NCI-H1105 treated with DMSO at 0.1 percent for 48 hours (cell line): ENCODE results near the gene PLA2G6.
"Not testable (repeated sequence)": the region's sequence is repeated elsewhere in the genome, so short reads cannot be mapped to it uniquely, and the experiment has no call there.

Experiments
- DNase-seq: peaks from one replicate; lab custom pipeline; 2025; lab: John Stamatoyannopoulos, UW

Gene PLA2G6

DNA sequence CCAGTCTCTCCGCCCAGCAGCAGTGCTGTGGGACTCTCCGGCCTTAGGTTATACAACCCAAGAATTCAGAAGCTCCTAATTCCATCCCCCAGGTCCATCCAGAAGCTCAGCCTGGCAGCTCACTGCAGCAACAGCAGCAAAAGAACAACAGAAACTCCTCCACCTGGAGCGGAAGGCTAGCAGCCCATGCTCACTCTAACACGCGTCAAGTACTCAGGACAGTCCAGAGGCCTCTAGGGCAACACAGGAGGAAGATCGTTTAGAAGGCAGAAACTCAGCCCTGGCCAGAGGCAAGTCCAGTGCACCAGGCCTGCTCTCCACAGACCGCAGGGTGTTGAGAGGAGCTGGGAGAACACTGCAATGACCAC is 17.1 kb downstream of the PLA2G6 start:
- no peak for DNase-seq

GRCh38 chr22:38163844-38164550 is 17.6 kb downstream of the PLA2G6 start:
- DNase-seq: no peak

DNA sequence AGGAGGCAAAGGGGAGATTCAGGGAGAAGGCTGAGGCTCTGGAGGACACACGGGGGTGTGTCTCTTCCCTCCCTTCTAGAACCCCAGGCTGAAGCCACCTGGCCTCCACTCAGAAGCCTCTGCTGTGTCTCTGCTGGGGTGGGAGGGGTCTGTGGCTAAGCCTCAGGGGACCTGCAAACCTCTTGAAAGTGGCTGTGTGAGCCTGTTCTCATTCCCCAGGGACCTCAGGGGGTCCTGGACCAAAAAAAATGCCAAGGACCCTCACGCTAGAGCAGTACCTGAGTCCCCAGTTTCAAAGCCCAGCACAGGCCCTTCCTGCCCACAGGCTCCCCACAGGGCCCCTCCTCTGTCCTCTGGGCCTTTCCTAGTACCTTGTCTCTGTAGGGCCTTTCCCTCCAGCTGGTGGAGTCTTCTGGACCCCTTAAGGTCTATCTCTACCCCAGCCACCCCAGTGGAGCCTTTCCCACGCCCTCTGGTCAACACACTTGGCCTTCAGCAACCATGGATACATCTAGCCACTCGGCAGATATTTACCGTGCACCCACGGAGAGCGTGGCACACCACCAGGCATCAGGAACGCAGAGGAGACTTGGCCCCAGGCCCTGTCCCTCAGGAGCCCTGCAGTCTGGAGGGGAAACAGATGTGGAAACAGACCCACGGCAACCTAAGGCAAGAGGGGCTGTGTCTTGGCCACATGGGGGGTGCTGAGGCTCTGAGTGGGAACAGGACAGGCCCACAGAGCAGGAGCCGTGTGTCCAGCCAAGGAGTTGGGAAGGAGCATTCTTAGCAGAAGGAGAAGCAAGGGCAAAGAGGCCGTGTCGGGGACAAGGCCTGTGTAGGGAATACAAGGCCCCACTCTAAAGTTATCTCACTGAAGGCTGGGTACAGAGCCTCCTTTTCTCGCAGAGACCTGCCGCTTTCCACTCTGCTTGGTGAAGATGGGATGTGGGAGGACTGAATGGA is 18.5 kb downstream of the PLA2G6 start:
- no peak for DNase-seq

DNA sequence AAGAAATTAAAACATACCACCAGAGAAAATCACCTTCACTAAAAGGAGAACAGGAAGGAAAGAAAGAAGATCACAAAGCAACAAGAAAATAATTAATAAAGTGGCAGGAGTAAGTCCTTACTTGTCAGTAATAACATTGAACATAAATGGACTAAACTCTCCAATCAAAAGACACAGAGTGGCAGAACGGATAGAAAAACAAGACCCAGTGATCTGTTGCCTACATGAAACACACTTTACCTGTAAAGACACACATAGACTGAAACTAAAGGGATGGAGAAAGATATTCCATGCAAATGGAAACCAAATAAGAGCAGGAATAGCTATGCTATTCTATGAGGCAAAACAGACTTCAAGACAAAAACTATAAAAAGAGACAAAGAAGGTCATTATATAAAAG is 25.9 kb downstream of the PLA2G6 start:
- no peak for DNase-seq

GRCh38 chr22:38154563-38154915 is 27.1 kb downstream of the PLA2G6 start:
- not testable (repeated sequence) for DNase-seq

DNA sequence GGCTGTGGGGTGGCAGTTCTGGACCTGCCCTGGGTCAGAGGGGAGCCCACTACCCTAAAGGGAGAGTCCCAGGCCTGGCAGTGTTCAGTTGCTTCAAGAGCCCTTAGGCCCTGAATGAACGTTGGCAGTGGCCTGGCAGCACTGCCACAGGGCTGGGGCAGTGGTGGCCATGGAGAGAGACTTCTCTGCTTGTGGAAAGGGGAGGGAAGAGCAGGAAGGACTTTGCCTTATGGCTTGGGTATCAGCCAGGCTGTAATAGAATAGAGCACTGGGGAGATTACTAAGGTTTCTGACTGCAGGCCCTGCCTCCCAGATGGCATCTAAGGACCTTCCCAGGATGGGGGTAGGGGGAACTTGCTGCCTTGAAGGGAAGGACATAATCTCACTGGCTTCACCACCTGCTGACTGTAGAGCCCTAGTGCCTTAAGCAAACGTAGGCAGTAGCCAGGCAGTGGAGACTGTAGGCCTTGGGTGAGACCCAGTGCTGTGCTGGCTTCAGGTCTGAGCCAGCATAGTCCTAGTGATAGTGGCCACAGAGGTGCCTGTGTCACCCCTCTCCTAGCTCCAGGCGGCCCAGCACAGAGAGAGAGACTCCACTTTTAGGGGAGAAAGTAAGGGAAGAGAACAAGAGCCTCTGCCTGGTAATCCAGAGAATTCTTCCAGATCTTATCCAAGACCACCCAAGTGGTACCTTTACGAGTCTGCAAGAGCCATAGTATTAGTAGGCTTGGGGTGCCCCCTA is 27.6 kb downstream of the PLA2G6 start:
- no peak for DNase-seq

GRCh38 chr22:38151126-38151500 is 30.5 kb downstream of the PLA2G6 start:
- no peak for DNase-seq

DNA sequence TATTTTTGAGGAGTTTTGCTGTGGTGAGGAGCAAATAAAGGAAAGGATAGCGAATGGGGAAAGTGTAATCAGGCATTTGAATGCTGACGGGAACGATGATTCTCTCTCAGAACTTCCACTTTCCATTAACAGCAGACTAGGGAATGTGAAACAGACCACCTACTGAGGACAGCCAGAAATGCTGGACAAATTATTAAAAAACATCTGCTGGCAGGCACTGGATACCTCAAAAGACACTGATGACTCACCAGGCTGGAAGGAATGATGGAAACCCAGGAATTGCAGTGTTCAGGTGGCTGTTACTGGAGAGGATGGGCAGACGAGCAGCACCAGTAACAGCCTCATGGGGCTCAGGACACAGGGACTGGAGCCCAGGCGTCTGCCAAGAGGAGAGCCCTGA is 33.4 kb downstream of the PLA2G6 start:
- DNase-seq: no peak

GRCh38 chr22:38146166-38146565 is 35.5 kb downstream of the PLA2G6 start:
- not testable (repeated sequence) for DNase-seq

DNA sequence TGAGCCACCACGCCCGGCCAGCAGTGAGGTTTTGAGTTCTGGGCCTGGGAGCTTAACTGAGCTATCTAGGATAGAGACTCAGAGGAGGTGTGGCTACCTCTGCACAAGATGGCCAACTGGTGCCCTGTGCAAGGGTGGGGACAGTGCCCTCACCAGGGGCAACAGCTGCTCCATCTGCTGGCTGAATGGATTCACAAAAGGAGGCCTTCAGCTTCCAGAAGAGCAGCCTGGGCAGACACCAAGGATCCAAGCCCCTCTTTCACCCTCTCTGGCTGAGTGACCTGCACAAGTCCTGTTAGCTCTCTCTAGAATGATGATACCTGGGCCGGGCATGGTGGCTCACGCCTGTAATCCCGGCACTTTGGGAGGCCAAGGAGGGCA is 37.6 kb downstream of the PLA2G6 start:
- no peak for DNase-seq

DNA sequence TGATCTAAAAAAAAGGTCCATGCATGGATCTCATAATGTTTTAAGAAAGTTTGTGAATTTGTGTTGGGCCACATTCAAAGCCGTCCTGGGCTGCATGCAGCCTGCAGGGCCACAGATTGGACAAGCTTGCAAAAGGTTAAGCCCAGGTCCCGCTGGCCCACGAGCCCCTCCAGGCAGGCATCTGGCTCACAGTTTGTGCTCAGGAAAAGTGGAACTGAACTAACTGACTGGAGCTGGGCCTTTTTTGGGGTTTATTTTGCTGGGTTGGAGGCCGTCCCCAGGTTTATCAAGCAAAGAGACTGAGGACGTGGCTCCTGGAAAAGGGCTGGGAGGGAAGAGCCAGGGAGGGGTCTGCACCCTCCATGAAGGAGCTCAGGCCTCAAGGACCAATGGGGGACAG is 39.0 kb downstream of the PLA2G6 start:
- no peak for DNase-seq

GRCh38 chr22:38141217-38141973 is 40.2 kb downstream of the PLA2G6 start:
- DNase-seq: no peak

GRCh38 chr22:38139901-38140300 is 41.7 kb downstream of the PLA2G6 start:
- DNase-seq: no peak

GRCh38 chr22:38138961-38139360 is 42.7 kb downstream of the PLA2G6 start:
- no peak for DNase-seq

DNA sequence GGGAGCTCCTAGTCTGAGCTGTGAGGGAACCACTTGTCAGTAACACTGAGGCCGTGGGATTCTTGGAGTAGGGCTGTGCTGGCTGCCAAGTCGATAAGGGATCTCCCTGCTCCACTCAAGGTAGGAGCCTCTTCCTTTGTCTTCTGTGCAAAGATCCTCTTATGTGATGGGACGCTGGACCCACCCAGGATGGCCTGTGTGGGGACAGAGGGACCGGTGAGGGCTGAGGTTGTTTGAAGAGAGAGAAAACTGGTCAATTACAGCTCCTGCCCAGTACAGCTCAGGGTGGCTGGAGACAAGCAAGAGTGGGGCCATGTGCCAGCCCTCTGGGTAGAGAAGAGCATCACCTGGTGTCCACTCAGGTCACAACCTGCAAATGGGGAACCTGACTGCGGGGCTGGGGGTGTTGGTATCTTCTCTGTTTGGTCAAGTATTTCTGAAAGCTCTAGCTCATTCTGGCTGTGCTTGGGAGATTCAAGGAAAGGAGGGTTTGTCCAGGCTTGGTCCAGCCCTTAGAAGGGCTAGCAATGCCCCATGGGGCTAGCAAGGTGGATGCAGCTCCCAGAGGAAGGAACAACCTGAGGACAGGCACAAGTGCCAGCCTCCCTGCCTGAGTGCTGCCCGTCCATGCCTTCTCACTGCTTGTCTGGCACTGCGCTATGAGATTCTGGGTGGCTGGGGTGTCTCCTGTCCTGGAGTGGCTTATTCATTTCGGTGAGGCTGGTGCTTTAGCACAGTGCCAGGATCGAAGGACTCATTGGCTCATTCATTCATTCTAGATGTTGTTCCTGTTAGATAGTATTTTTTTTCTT is 43.5 kb downstream of the PLA2G6 start:
- no peak for DNase-seq

DNA sequence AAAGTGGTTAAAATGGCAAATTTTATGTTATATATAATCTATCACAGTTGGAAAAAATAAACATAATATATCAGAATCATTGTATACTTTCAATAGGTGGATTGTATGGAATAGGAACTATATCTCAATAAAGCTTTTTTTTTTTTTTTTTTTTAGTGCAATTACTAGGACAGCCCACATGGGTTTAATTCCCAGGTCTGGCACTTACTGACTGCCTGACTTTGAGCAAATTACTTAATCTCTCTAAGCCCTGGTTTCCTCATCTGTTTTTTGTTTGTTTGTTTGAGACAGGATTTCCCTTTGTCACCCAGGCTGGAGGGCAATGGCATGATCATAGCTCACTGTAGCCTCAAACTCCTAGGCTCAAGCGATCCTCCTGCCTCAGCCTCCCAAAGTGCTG is 45.0 kb downstream of the PLA2G6 start:
- DNase-seq: no peak

DNA sequence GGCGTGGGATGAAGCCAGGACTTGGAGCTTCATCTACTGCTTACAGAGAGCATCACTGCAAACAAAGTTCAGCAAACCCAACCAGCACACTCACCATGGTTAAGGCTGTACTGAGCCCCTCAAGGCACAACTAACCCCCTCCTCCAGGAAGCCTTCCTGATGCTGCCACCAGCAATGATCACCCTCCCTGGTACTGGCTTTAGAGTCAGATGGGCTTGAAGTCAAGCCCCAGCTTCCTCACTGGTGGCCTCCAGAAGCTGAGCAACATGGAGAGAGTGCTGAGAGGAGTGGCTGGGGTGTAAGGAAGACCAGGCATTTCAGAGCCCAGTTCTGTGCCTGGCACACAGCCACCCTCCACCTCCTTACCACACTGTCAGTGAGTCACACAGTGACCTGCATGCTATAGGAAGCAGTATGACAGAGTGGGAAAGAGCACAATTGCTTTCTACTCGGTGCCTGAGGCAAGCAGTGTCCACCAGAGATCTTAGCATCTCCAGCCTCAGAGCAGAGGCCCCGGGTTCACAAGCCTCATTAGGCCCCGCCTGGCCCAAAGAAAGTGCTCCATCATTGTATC is 46.4 kb downstream of the PLA2G6 start:
- DNase-seq: no peak

- no peak for DNase-seq
Measured at GRCh38 chr22:38133331-38133730, 48.3 kb downstream of the PLA2G6 start.

DNA sequence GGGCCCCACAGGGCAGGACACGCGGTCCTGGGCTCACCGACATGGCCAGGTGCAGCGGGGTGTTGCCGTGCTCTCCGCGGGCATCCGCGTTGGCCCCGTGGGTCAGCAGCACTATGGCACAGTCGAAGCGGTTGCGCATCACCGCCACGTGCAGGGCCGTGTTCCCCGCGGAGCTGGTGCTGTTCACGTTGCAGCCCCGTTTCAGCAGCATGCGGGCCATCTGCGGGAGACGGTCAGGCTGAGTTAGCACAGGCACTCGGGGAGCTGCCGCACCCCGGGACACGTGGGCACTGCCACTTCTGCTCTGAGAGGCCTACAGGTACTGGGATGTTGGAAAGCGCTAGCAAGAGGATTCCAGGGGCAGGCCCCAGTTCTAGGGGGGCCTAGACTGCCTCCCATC is 48.8 kb downstream of the PLA2G6 start:
- no peak for DNase-seq

DNA sequence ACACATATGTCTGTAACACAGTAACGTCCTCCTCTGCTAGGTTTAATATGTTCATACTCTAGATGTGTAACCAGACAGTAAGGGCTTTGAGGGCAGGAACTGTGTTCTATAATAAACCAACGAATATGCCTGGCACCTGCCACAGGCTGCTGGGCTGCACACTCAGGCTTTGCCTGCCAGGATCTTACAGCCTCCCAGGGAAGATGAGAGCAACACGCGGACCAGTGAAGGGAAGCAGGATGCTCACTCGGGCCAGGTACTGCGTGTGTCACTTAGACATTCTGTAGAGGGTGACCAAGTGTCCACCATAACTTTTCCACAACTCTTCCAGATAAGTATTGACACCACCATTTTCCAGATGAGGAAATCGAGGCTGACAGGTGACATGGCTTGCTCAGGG is 49.5 kb downstream of the PLA2G6 start:
- no peak for DNase-seq

GRCh38 chr22:38131399-38131798 is 50.2 kb downstream of the PLA2G6 start:
- DNase-seq: no peak
